Frontal cortex (tissue), 1 donor: ENCODE results near the gene OR1N2. TPM values are rescaled to one million over a fixed set of nuclear protein-coding genes. Genes with fewer than 3 reads are reported as not detected.

Experiments
- total RNA-seq: library from RNA; depleted of rRNA; stranded (reverse); fragments of >200 nt; gene quantifications from one replicate; pipeline ENCODE4 v1.2.3, GENCODE V29; 2014

The OR1N2 gene
- total RNA-seq, 1 donor from 2014 or later: not detected

Other genes starting within 250 kb of the OR1N2 start
- gene PTGS1, start 182.1 kb upstream of the OR1N2 start, total RNA-seq: 0.41 TPM
- gene OR1J1, start 75.2 kb upstream of the OR1N2 start, total RNA-seq: not detected
- gene OR1J2, start 42.3 kb upstream of the OR1N2 start, total RNA-seq: not detected
- gene OR1J4, start 34.0 kb upstream of the OR1N2 start, total RNA-seq: not detected
- gene OR1N1, start 25.8 kb upstream of the OR1N2 start, total RNA-seq: not detected
- not detected for gene OR1L8, start 30.3 kb downstream of the OR1N2 start, total RNA-seq
- gene OR1Q1, start 61.6 kb downstream of the OR1N2 start, total RNA-seq: not detected
- gene OR1B1, start 104.5 kb downstream of the OR1N2 start, total RNA-seq: not detected
- not detected for gene OR1L1, start 108.6 kb downstream of the OR1N2 start, total RNA-seq
- gene OR1L3, start 122.0 kb downstream of the OR1N2 start, total RNA-seq: not detected
- not detected for gene OR1L4, start 170.9 kb downstream of the OR1N2 start, total RNA-seq
- not detected for gene OR1L6, start 189.2 kb downstream of the OR1N2 start, total RNA-seq
- gene OR5C1, start 235.8 kb downstream of the OR1N2 start, total RNA-seq: not detected
- gene OR1K1, start 247.0 kb downstream of the OR1N2 start, total RNA-seq: not detected